ENCODE data around the gene CHTOP. TPM values are rescaled to one million over a fixed set of nuclear protein-coding genes. Genes with fewer than 3 reads are reported as not detected.
A peak's percentile ranks its signal among the peaks of the same experiment; 100 is the strongest.

CHTOP gene
- total RNA-seq, 1 donor from 2014 or later, result 75.5 TPM

GRCh38 chr1:153628638-153629342 is 5.1 kb upstream of the CHTOP start:
- H3K27ac ChIP-seq (replicated peaks), result peak overlapping the region; percentile 100
- intact Hi-C loops (cut with micrococcal nuclease), result no loop called here
- no peak for TF ChIP-seq CTCF (IDR thresholded peaks at IDR 0.05; ENCODE audit: borderline replicate concordance)
- no peaks in the 10 kb centered on the region for H3K27me3 ChIP-seq (ENCODE audit: low read depth)
- H3K36me3 ChIP-seq, result peaks cover 14% of the 10 kb centered on the region
- DNase-seq, result no peak
- peaks cover 95% of the 10 kb centered on the region for H3K4me1 ChIP-seq
- peak overlapping the region; percentile 66 for H3K4me3 ChIP-seq
- no peaks in the 10 kb centered on the region for H3K9me3 ChIP-seq (replicated peaks)

- intact Hi-C loops (cut with micrococcal nuclease), result no loop called here
- H3K27me3 ChIP-seq (ENCODE audit: low read depth), result no peaks in the 10 kb centered on the region
- peak overlapping the region; percentile 66 for H3K4me3 ChIP-seq
- peaks cover 91% of the 10 kb centered on the region for H3K4me1 ChIP-seq
- no peak for TF ChIP-seq CTCF (IDR thresholded peaks at IDR 0.05; ENCODE audit: borderline replicate concordance)
- H3K9me3 ChIP-seq (replicated peaks), result no peaks in the 10 kb centered on the region
- H3K27ac ChIP-seq (replicated peaks), result peak overlapping the region; percentile 100
- DNase-seq, result no peak
- peaks cover 9% of the 10 kb centered on the region for H3K36me3 ChIP-seq
Measured at GRCh38 chr1:153629343-153629665, 4.6 kb upstream of the CHTOP start.

- Histone ChIP-seq H3K9me3 (replicated peaks) (no peaks in the 10 kb centered on the region), H3K4me1 (peaks cover 92% of the 10 kb centered on the region), H3K36me3 (peaks cover 8% of the 10 kb centered on the region), H3K27me3 (ENCODE audit: low read depth) (no peaks in the 10 kb centered on the region), H3K4me3 (peak overlapping the region; percentile 66), H3K27ac (replicated peaks) (peak overlapping the region; percentile 100)
- TF ChIP-seq CTCF (IDR thresholded peaks at IDR 0.05; ENCODE audit: borderline replicate concordance), result no peak
- peak; percentile 75 for DNase-seq
- intact Hi-C loops (cut with micrococcal nuclease), result no loop called here
Measured at GRCh38 chr1:153629971-153630370, 3.9 kb upstream of the CHTOP start.

- H3K27me3 ChIP-seq (ENCODE audit: low read depth), result no peaks in the 10 kb centered on the region
- H3K4me1 ChIP-seq, result peaks cover 92% of the 10 kb centered on the region
- DNase-seq, result no peak
- TF ChIP-seq CTCF (IDR thresholded peaks at IDR 0.05; ENCODE audit: borderline replicate concordance), result no peak
- no peaks in the 10 kb centered on the region for H3K9me3 ChIP-seq (replicated peaks)
- intact Hi-C loops (cut with micrococcal nuclease), result no loop called here
- H3K27ac ChIP-seq (replicated peaks), result peak overlapping the region; percentile 100
- peak overlapping the region; percentile 66 for H3K4me3 ChIP-seq
- H3K36me3 ChIP-seq, result peaks cover 8% of the 10 kb centered on the region
Measured at GRCh38 chr1:153630384-153630783, 3.5 kb upstream of the CHTOP start.

- Histone ChIP-seq H3K4me3 (peak overlapping the region; percentile 66), H3K36me3 (peaks cover 12% of the 10 kb centered on the region), H3K4me1 (peaks cover 92% of the 10 kb centered on the region), H3K27me3 (ENCODE audit: low read depth) (no peaks in the 10 kb centered on the region), H3K27ac (replicated peaks) (peak overlapping the region; percentile 100), H3K9me3 (replicated peaks) (no peaks in the 10 kb centered on the region)
- DNase-seq, result no peak
- intact Hi-C loops (cut with micrococcal nuclease), result no loop called here
- no peak for TF ChIP-seq CTCF (IDR thresholded peaks at IDR 0.05; ENCODE audit: borderline replicate concordance)
Measured at GRCh38 chr1:153631047-153632022, 2.5 kb upstream of the CHTOP start.

All from left ventricle myocardium inferior (tissue), 1 donor.